Choroid plexus epithelial cell (primary cell): ENCODE measurements around the gene CTBP2.
"Not testable (repeated sequence)": the region's sequence is repeated elsewhere in the genome, so short reads cannot be mapped to it uniquely, and the experiment has no call there.

Experiments
- DNase-seq: peaks from one replicate; pipeline ENCODE4 v3.0.0-alpha.2; 2010; ENCODE audit warnings: low read depth
- H3K4me3 ChIP-seq: 2 replicates; pipeline ENCODE4 v1.5.1; 2011; ENCODE audit warnings: low read depth, mild to moderate bottlenecking, control low read depth, low read length, moderate library complexity
- CTCF ChIP-seq: conservative IDR thresholded peaks from 2 replicates; pipeline ENCODE4 v1.5.1; 2011; ENCODE audit warnings: low read depth, mild to moderate bottlenecking, control low read depth, inconsistent platforms, low read length, moderate library complexity

Gene CTBP2

DNA sequence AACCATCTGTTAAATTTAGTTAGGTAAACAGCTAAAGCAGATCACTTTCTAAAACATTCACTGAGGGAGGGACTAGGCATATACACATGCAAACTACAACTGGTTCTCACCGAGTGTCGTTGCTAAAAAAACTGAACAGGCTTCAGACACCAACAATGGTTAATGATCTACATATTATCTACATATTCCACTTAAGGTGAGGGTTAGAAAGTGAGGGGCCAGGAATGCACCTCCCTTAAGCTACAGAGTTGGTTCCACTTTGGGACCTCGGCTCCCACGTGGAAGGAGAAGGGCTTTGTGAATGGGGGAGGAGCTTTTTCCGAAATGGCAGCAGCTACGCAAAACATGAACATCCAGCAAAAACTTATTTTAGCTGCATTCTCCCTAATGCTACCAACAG is 5.8 kb downstream of the CTBP2 start:
- no peak for TF ChIP-seq CTCF
- peak overlapping the region; percentile 8 for H3K4me3 ChIP-seq
- no peak for DNase-seq

DNA sequence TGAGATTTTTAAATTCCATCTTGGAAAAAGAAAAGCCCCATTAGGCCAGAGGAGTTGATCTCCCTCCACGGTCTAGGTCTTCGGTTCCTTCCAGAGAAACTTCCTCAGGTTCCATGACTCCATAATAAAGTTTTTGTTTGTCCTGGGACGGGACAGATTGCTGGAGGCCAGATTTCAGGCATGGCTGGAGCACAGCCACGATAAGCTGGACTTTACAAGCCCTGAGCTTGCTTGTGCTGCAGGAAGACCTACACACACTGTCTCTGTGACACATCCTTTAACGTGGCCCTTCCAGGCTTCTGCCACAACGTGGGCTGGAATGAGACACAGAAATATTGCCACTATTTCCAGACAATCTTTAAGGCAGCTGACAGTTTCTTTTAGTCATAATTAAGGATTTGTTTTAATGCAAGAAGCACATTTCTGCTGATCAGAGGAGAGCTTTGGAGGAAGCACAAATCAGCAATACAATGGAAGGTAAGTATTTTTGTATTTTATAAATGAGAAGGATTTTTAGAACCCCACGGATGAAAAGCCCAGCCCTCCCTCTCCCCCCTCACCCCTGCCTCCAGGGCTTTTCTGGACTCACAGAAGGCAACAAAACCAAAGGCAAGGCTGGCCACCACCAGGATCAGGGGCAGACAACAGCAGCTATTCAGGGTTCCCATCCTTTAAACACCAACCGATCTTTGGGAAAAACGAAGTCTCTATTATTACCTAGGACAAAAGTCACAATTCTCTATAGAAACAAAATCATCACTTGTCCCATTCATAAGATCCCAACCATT is 6.5 kb downstream of the CTBP2 start:
- no peak for TF ChIP-seq CTCF
- no peak for DNase-seq
- H3K4me3 ChIP-seq = no peak overlapping the region

DNA sequence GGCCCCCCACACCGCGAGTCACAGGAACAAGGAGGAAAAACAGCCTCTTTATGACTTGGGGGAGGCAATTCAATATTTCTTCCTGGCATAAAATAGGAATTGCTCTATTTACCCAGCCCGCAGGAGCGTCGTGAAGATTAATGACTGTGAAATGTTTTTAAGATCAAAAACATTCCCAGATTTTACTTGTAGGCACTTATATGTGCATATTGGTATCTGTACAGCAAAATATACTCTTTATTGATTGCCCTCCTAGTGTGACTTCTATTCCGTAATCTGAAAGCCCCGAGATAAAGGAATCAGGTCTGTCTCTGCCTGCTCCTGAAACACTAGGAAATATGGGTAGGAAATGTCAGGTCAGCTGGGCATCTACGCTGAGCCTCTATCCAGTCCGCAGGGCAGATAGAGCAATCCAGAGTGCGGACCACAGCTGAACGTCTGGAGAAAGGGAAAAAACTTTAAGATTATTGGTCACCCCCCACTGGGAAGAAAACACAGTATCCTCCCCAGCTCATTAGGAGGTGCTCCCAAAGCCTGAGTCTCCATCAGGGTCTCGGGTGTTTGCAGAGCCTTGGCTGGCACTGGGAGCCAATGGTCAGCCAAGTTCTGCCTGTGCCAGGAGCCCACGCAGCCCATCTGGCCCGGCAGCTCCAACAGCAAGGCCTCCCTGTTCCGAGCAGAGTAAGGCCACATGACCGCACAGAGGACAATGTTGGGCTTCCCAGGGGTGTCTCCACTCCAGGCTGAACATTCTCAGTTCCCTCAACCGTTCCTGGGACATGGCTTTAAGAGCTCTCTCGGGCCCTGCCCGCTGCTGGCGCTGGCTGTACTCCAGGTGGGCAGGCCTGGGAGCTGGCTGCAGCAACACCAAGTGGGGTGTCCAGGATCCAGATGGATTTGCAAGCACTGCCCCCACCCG is 7.7 kb downstream of the CTBP2 start:
- no peak overlapping the region for H3K4me3 ChIP-seq
- peak; percentile 40 for DNase-seq
- TF ChIP-seq CTCF = no peak

DNA sequence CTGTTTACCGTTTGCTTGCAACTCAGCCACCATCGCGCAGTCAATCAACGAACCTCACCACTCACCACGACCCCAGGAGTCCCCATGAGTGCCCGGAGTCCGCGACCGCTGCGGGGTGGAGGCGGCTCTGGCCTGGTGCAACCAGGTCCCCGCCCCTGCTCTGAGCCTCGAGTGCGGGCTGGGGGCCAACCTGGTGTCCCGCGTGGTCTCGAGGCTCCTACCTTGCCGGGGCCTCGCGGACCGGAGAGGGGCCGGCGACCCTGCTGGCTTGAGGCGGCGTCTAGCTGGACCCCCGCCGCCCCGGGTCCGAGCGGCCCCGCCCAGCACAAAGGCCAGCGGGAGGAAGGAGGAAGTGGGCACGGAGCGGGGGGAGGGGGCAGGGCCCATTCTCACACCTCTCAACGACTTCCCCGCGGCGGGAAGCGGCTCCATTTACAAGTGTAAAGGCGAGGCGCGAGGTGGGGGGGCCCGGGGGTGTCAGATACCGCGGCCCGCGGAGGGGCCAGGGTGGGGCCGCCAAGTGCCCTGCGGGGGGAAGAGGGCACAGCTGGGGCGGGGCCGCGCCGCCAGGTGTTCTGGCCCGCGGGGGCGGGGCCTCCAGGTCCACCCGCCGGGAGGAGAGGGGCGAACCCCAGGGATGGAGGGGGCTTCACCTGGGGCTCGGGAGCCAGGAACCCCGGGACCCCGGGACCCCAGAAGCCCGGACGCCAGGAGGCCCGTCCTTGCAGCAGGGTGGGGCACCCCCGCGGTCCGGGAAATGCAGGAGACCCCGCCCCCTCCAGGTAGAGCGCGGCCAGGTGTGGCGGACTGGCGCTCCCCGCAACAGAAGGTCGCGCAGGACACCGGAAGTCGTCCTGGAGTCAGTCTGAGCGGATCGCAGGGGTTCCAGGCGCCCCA is 8.6 kb downstream of the CTBP2 start:
- H3K4me3 ChIP-seq = no peak overlapping the region
- no peak for TF ChIP-seq CTCF
- DNase-seq = no peak

DNA sequence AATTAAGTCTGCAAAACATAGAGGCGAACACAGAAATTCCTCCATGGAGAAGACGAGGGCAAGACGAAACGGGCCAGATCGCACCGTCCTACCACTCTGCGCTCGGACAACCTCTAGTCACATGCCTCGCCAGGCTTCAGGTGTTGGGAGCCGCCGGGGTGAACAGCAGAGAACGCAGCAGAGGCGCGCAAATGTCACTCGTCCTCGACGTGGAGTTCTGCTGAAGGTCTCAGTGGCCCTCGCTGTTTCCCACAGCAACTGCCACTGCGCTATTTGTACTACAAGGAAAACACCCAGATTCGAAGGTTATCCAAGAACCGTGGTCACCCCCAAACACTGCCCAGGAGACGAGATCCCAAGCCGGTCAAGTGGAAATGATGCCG is 9.2 kb downstream of the CTBP2 start:
- no peak overlapping the region for H3K4me3 ChIP-seq
- no peak for DNase-seq

DNA sequence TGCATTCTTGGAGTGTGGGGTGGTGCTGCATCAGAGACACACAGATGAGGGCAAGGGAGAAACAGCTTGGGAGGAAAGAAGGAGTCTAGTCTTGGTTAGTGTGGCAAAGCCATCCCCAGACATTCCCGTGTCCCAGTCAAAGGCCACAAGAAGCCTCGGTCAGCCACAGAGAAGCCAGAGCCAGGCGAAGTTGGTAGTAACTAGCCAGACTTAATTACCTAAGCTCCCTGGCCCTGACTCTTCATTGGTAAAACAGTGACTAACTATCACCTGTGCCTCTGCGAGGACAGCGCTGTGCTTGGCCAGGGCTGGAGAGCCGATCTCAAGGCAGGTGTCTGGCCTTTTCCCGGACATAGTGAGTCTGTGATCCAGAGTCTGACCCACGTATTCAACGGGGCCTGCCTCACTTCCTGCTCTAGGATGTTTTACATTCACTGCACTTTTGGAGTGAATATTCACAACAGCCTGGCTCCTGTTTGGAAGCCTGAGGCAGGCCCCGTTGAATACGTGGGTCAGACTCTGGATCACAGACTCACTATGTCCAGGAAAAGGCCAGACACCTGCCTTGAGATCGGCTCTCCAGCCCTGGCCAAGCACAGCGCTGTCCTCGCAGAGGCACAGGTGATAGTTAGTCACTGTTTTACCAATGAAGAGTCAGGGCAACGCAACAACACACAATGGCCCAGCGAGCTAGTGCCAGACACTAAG is 9.8 kb downstream of the CTBP2 start:
- not testable (repeated sequence) for DNase-seq, H3K4me3 ChIP-seq

More for the DNA sequence above, 9.2 kb downstream of the CTBP2 start:
- no peak for TF ChIP-seq CTCF
